ENCODE results near the gene NDFIP1.

The NDFIP1 gene

GRCh38 chr5:142199388-142199787, 90.8 kb downstream of the NDFIP1 start:
- no peaks in the 10 kb centered on the region for H3K36me3 ChIP-seq (ENCODE audit: control insufficient read depth in 1 of 2, insufficient read depth in 2 of 2, low read length in 2 of 2)
- no peak overlapping the region for H3K27ac ChIP-seq (ENCODE audit: low read depth, low read length)
- H3K4me1 ChIP-seq (ENCODE audit: control insufficient read depth in 1 of 2, insufficient read depth in 2 of 2, low read length in 2 of 2): no peaks in the 10 kb centered on the region
- H3K27me3 ChIP-seq (ENCODE audit: control insufficient read depth in 1 of 2, insufficient read depth in 2 of 2, low read length in 2 of 2): no peaks in the 10 kb centered on the region
- H3K9me3 ChIP-seq (ENCODE audit: control insufficient read depth in 1 of 2, low read length in 2 of 2): no peaks in the 10 kb centered on the region
- H3K9ac ChIP-seq (ENCODE audit: low read depth in 1 of 2, low read length in 2 of 2): no peak overlapping the region
- no peak overlapping the region for H3K4me3 ChIP-seq (ENCODE audit: low read depth in 1 of 2, low read length in 2 of 2)

DNA sequence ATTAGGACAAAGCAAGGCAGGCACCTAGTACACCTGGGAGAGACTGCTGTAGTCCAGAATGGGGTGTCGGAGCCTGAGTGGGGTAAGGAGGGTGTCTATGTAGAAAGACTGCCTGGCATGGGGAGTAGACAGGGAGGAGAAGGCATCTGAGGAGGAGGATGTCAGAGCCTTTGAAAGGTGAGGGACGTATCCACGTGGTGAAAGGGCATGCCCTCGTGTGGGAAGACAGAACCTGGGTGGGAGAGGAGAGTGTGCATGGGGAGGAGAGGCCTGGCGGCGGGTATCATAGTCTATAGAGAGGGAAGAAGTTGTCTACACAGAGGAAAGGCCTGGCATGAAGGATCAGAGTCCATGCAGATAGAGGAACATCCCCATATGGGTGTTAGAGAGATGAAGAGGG, 91.8 kb downstream of the NDFIP1 start:
- Histone ChIP-seq H3K27me3 (ENCODE audit: control insufficient read depth in 1 of 2, insufficient read depth in 2 of 2, low read length in 2 of 2) (no peaks in the 10 kb centered on the region), H3K4me1 (ENCODE audit: control insufficient read depth in 1 of 2, insufficient read depth in 2 of 2, low read length in 2 of 2) (no peaks in the 10 kb centered on the region), H3K9me3 (ENCODE audit: control insufficient read depth in 1 of 2, low read length in 2 of 2) (no peaks in the 10 kb centered on the region), H3K9ac (ENCODE audit: low read depth in 1 of 2, low read length in 2 of 2) (no peak overlapping the region), H3K27ac (ENCODE audit: low read depth, low read length) (no peak overlapping the region), H3K36me3 (ENCODE audit: control insufficient read depth in 1 of 2, insufficient read depth in 2 of 2, low read length in 2 of 2) (no peaks in the 10 kb centered on the region), H3K4me3 (ENCODE audit: low read depth in 1 of 2, low read length in 2 of 2) (no peak overlapping the region)

DNA sequence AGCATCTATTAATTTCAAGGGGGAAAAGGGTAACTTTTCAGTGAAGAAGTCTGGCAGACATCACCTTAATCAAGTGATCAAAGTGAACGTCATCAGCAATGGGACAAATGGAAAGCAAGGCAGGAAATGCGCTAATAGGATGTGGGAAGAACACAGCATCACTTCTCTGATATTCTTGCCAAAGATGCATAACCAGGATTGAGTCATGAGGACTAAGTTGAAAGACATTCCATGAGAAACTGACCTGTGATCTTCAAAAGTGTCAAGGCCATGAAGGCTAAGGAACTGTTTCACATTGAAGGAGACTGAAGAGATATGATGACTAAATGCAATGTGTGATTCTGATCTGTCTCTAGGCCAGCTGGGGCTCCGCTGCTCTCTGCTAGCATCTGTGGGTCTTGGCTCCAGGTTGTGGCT, 92.9 kb downstream of the NDFIP1 start:
- no peak overlapping the region for H3K27ac ChIP-seq (ENCODE audit: low read depth, low read length)

DNA sequence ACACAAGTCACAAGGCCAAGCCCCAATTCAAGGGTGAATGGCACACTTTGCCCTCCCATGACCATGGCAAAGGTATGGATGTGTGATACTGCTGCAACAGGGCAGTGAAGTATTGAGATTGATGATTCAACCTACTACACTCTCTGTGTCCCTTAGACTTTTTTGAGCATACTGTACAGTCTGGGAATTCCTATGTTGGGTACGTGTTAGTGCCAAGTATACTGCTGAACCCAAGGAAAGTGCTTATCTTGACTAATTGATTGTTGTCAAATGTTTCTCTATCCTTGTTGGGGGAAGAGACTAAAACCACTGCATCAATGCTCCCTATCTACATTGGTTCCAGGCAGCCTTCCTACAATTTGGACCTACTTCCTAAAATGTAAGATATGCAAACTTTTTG, 93.7 kb downstream of the NDFIP1 start:
- H3K27ac ChIP-seq (ENCODE audit: low read depth, low read length): no peak overlapping the region
- no peak overlapping the region for H3K9ac ChIP-seq (ENCODE audit: low read depth in 1 of 2, low read length in 2 of 2)
- H3K9me3 ChIP-seq (ENCODE audit: control insufficient read depth in 1 of 2, low read length in 2 of 2): no peaks in the 10 kb centered on the region
- no peaks in the 10 kb centered on the region for H3K36me3 ChIP-seq (ENCODE audit: control insufficient read depth in 1 of 2, insufficient read depth in 2 of 2, low read length in 2 of 2)
- no peaks in the 10 kb centered on the region for H3K4me1 ChIP-seq (ENCODE audit: control insufficient read depth in 1 of 2, insufficient read depth in 2 of 2, low read length in 2 of 2)
- no peaks in the 10 kb centered on the region for H3K27me3 ChIP-seq (ENCODE audit: control insufficient read depth in 1 of 2, insufficient read depth in 2 of 2, low read length in 2 of 2)
- H3K4me3 ChIP-seq (ENCODE audit: low read depth in 1 of 2, low read length in 2 of 2): no peak overlapping the region

More for the DNA sequence above, 92.9 kb downstream of the NDFIP1 start:
- H3K27me3 ChIP-seq (ENCODE audit: control insufficient read depth in 1 of 2, insufficient read depth in 2 of 2, low read length in 2 of 2): no peaks in the 10 kb centered on the region
- H3K4me3 ChIP-seq (ENCODE audit: low read depth in 1 of 2, low read length in 2 of 2): no peak overlapping the region
- no peaks in the 10 kb centered on the region for H3K9me3 ChIP-seq (ENCODE audit: control insufficient read depth in 1 of 2, low read length in 2 of 2)
- H3K4me1 ChIP-seq (ENCODE audit: control insufficient read depth in 1 of 2, insufficient read depth in 2 of 2, low read length in 2 of 2): no peaks in the 10 kb centered on the region
- H3K36me3 ChIP-seq (ENCODE audit: control insufficient read depth in 1 of 2, insufficient read depth in 2 of 2, low read length in 2 of 2): no peaks in the 10 kb centered on the region
- no peak overlapping the region for H3K9ac ChIP-seq (ENCODE audit: low read depth in 1 of 2, low read length in 2 of 2)
